Breast epithelium (tissue), 4 donors: ENCODE data around the gene SHFL. TPM values are rescaled to one million over a fixed set of nuclear protein-coding genes. Genes with fewer than 3 reads are reported as not detected.

Experiments used
- DNase-seq, 2 donors: peaks; one replicate each; pipeline ENCODE4 v3.0.0-alpha.2; 2019; ENCODE audit warnings: low spot score in 2 of 2
- H3K27ac ChIP-seq, 2 donors: fragments of 200-600 bp; sonication (generic) in 1 of 2; one replicate each; pipeline ENCODE4 v1.5.1; 2016 to 2019; ENCODE audit warnings: mild to moderate bottlenecking in 1 of 2
- H3K27me3 ChIP-seq, 2 donors: fragments of 200-600 bp; sonication (generic) in 1 of 2; one replicate each; pipeline versions ENCODE4 v1.5.1 to v1.6.0; 2017 to 2019; ENCODE audit warnings: control low read depth in 1 of 2, mild to moderate bottlenecking in 1 of 2
- H3K36me3 ChIP-seq: fragments of 200-600 bp; one replicate; pipeline ENCODE4 v1.5.1; 2019
- H3K4me1 ChIP-seq, 2 donors: fragments of 200-600 bp; sonication (generic); one replicate each; pipeline ENCODE4 v1.5.1; 2016 to 2019; ENCODE audit warnings: control low read depth in 1 of 2
- H3K4me3 ChIP-seq, 3 donors: fragments of 200-600 bp; sonication (generic); 1 replicate in 2 of 3; 2 replicates in 1 of 3; pipeline ENCODE4 v1.5.1; 2016 to 2019; ENCODE audit warnings: mild to moderate bottlenecking in 3 of 3, moderate library complexity in 2 of 3
- H3K9me3 ChIP-seq, 2 donors: fragments of 200-600 bp; sonication (generic) in 1 of 2; one replicate each; pipeline ENCODE4 v1.5.1; 2016 to 2019; ENCODE audit warnings: control low read depth in 1 of 2
- POLR2A ChIP-seq: fragments of 450-650 bp; IDR thresholded peaks from one replicate; pipeline ENCODE4 v1.6.1; 2016; ENCODE audit warnings: antibody characterized with exemption, mild to moderate bottlenecking, moderate library complexity
- POLR2AphosphoS5 ChIP-seq, 3 donors: sonication (generic); formaldehyde crosslinking; IDR thresholded peaks; one replicate each; pipeline ENCODE4 v1.6.1; 2017; ENCODE audit warnings: antibody characterized with exemption in 3 of 3
- intact Hi-C: fragments of 100-400 bp; cut with DNase I; formaldehyde crosslinking; loops from one replicate; pipeline ENCODE4 v1.15.1; 2023; ENCODE audit warnings: low total_unique reads
- total RNA-seq, 3 donors: library from RNA; depleted of rRNA; stranded (reverse); fragments of >200 nt; gene quantifications; one replicate each; pipeline ENCODE4 v1.1.0, GENCODE V29; 2016
- TF ChIP-seq, protein P1 (sequence below), 3 donors: fragments of 450-650 bp; IDR thresholded peaks; one replicate each; pipeline ENCODE4 v1.5.1; 2016 to 2017; ENCODE audit warnings: antibody characterized with exemption in 3 of 3, mild to moderate bottlenecking in 3 of 3, moderate library complexity in 3 of 3

The SHFL gene
- total RNA-seq, 3 donors from 2014 or later, result 26.4 to 47.6 (median 34.1) TPM

DNA sequence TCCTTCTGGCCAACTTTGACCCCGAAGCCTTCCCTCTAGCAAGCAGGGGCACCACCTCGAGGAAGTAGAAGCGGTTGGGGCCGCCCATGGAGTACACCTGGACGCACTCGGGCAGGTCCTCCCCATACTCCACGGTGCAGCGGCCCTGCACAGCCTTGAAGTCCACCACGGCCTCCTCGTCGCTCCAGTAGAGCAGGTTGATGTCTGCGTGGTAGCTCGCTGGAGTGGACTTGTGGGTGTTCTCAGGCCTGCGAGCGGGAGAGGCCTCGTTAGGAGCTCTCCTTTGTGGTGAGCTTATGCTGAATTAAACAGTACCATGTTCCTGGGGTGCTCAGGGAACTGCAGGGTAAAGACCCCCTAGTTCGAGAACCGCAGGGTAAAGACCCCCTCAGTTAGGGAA lies 55.9 kb downstream of the SHFL start:
- Histone ChIP-seq H3K36me3 (peaks cover 14% of the 10 kb centered on the region), H3K27ac (no peak overlapping the region), H3K4me1 (no peaks in the 10 kb centered on the region), H3K27me3 (no peaks in the 10 kb centered on the region), H3K4me3 (no peak overlapping the region), H3K9me3 (no peaks in the 10 kb centered on the region)
- DNase-seq, result no peak
- TF ChIP-seq POLR2AphosphoS5 (IDR thresholded peaks at IDR 0.05), result no peak
- TF ChIP-seq, protein P1, sequence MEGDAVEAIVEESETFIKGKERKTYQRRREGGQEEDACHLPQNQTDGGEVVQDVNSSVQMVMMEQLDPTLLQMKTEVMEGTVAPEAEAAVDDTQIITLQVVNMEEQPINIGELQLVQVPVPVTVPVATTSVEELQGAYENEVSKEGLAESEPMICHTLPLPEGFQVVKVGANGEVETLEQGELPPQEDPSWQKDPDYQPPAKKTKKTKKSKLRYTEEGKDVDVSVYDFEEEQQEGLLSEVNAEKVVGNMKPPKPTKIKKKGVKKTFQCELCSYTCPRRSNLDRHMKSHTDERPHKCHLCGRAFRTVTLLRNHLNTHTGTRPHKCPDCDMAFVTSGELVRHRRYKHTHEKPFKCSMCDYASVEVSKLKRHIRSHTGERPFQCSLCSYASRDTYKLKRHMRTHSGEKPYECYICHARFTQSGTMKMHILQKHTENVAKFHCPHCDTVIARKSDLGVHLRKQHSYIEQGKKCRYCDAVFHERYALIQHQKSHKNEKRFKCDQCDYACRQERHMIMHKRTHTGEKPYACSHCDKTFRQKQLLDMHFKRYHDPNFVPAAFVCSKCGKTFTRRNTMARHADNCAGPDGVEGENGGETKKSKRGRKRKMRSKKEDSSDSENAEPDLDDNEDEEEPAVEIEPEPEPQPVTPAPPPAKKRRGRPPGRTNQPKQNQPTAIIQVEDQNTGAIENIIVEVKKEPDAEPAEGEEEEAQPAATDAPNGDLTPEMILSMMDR (IDR thresholded peaks at IDR 0.05), result no peak
- TF ChIP-seq POLR2A, result no peak
- intact Hi-C loops, result no loop called here

Other genes starting within 250 kb of the SHFL start
- 10 to 100 TPM in 1 of 3 donors, 1 to 10 TPM in 2; 7.2 to 42.6 (median 8.8) TPM for gene OLFM2, start 149.8 kb upstream of the SHFL start, total RNA-seq
- 10 to 100 TPM in 2 of 3 donors, 1 to 10 TPM in 1; 4.8 to 32.2 (median 12.5) TPM for gene COL5A3, start 75.8 kb upstream of the SHFL start, total RNA-seq
- not detected for gene RDH8, start 72.8 kb upstream of the SHFL start, total RNA-seq
- gene ANGPTL6, start 16.4 kb downstream of the SHFL start, total RNA-seq, result under 1 TPM in 2 of 3 donors, not detected in 1; 0.29 to 0.33 TPM
- 10 to 100 TPM; 17.1 to 44.2 (median 35.3) TPM for gene PPAN, start 20.0 kb downstream of the SHFL start, total RNA-seq
- gene P2RY11, start 25.4 kb downstream of the SHFL start, total RNA-seq, result 1 to 10 TPM; 4.0 to 7.2 (median 4.3) TPM
- gene EIF3G, start 33.6 kb downstream of the SHFL start, total RNA-seq, result 100 to 1,000 TPM; 293 to 322 (median 308) TPM
- 10 to 100 TPM; 30.6 to 55.1 (median 55.0) TPM for gene DNMT1, start 108.6 kb downstream of the SHFL start, total RNA-seq
- 10 to 100 TPM in 2 of 3 donors, 1 to 10 TPM in 1; 6.1 to 18.4 (median 13.1) TPM for gene S1PR2, start 145.0 kb downstream of the SHFL start, total RNA-seq
- gene MRPL4, start 165.9 kb downstream of the SHFL start, total RNA-seq, result 10 to 100 TPM; 40.2 to 57.7 (median 52.7) TPM
- gene ICAM1, start 184.8 kb downstream of the SHFL start, total RNA-seq, result 10 to 100 TPM; 20.6 to 52.2 (median 20.8) TPM
- gene ICAM4, start 200.6 kb downstream of the SHFL start, total RNA-seq, result 1 to 10 TPM in 2 of 3 donors, not detected in 1; 1.1 to 1.6 TPM
- 1 to 10 TPM in 2 of 3 donors, under 1 TPM in 1; 0.64 to 1.8 (median 1.3) TPM for gene ICAM5, start 203.6 kb downstream of the SHFL start, total RNA-seq
- gene ZGLP1, start 223.5 kb downstream of the SHFL start, total RNA-seq, result 1 to 10 TPM; 1.3 to 4.4 (median 3.3) TPM
- 10 to 100 TPM; 14.7 to 19.9 (median 15.7) TPM for gene FDX2, start 229.7 kb downstream of the SHFL start, total RNA-seq
- 10 to 100 TPM; 10.7 to 17.7 (median 12.3) TPM for gene RAVER1, start 247.2 kb downstream of the SHFL start, total RNA-seq